ENCODE measurements around the gene NTN1. TPM values are rescaled to one million over a fixed set of nuclear protein-coding genes. Genes with fewer than 3 reads are reported as not detected.

Gene NTN1
- total RNA-seq, 1 experiment from 2014 or later: 0.94 TPM

GRCh38 chr17:9080296-9080914 lies 59.1 kb downstream of the NTN1 start:
- CTCF ChIA-PET: no interaction called here
- no TSS peak for BruUV-seq (replicated peaks)
- intact Hi-C loops (cut with micrococcal nuclease; ENCODE audit: unreplicated experiment): no loop called here
- Mint-ChIP-seq H3K4me1 (ENCODE audit: low read depth, unreplicated experiment) (no peaks in the 10 kb centered on the region), H3K9me3 (ENCODE audit: low read depth, unreplicated experiment) (no peaks in the 10 kb centered on the region), H3K4me3 (ENCODE audit: low read depth, unreplicated experiment) (no peak overlapping the region), H3K36me3 (ENCODE audit: insufficient read depth, unreplicated experiment) (no peaks in the 10 kb centered on the region), H3K27me3 (ENCODE audit: unreplicated experiment) (no peaks in the 10 kb centered on the region), H3K27ac (ENCODE audit: unreplicated experiment) (no peak overlapping the region)
- TF ChIP-seq CTCF (IDR thresholded peaks at IDR 0.05; ENCODE audit: unreplicated experiment): no peak
- no peak for DNase-seq

- DNase-seq: no peak
- TF ChIP-seq CTCF (IDR thresholded peaks at IDR 0.05; ENCODE audit: unreplicated experiment): no peak
- BruUV-seq (replicated peaks): no TSS peak
- Mint-ChIP-seq H3K27ac (ENCODE audit: unreplicated experiment) (no peak overlapping the region), H3K4me3 (ENCODE audit: low read depth, unreplicated experiment) (no peak overlapping the region), H3K9me3 (ENCODE audit: low read depth, unreplicated experiment) (no peaks in the 10 kb centered on the region), H3K27me3 (ENCODE audit: unreplicated experiment) (no peaks in the 10 kb centered on the region), H3K36me3 (ENCODE audit: insufficient read depth, unreplicated experiment) (no peaks in the 10 kb centered on the region), H3K4me1 (ENCODE audit: low read depth, unreplicated experiment) (no peaks in the 10 kb centered on the region)
- intact Hi-C loops (cut with micrococcal nuclease; ENCODE audit: unreplicated experiment): no loop called here
- CTCF ChIA-PET: no interaction called here
Measured at GRCh38 chr17:9080983-9081382, 59.7 kb downstream of the NTN1 start.

GRCh38 chr17:9086577-9086976 lies 65.3 kb downstream of the NTN1 start:
- H3K27me3 Mint-ChIP-seq (ENCODE audit: unreplicated experiment): no peaks in the 10 kb centered on the region
- H3K27ac Mint-ChIP-seq (ENCODE audit: unreplicated experiment): no peak overlapping the region
- TF ChIP-seq CTCF (IDR thresholded peaks at IDR 0.05; ENCODE audit: unreplicated experiment): no peak
- CTCF ChIA-PET: no interaction called here
- intact Hi-C loops (cut with micrococcal nuclease; ENCODE audit: unreplicated experiment): no loop called here
- no TSS peak for BruUV-seq (replicated peaks)
- no peaks in the 10 kb centered on the region for H3K9me3 Mint-ChIP-seq (ENCODE audit: low read depth, unreplicated experiment)
- no peak for DNase-seq
- H3K4me1 Mint-ChIP-seq (ENCODE audit: low read depth, unreplicated experiment): no peaks in the 10 kb centered on the region
- H3K36me3 Mint-ChIP-seq (ENCODE audit: insufficient read depth, unreplicated experiment): no peaks in the 10 kb centered on the region
- H3K4me3 Mint-ChIP-seq (ENCODE audit: low read depth, unreplicated experiment): no peak overlapping the region

- no peak for DNase-seq
- no peak for TF ChIP-seq CTCF (IDR thresholded peaks at IDR 0.05; ENCODE audit: unreplicated experiment)
- no TSS peak for BruUV-seq (replicated peaks)
- no peaks in the 10 kb centered on the region for H3K4me1 Mint-ChIP-seq (ENCODE audit: low read depth, unreplicated experiment)
- no peaks in the 10 kb centered on the region for H3K9me3 Mint-ChIP-seq (ENCODE audit: low read depth, unreplicated experiment)
- intact Hi-C loops (cut with micrococcal nuclease; ENCODE audit: unreplicated experiment): no loop called here
- H3K4me3 Mint-ChIP-seq (ENCODE audit: low read depth, unreplicated experiment): no peak overlapping the region
- no peaks in the 10 kb centered on the region for H3K36me3 Mint-ChIP-seq (ENCODE audit: insufficient read depth, unreplicated experiment)
- CTCF ChIA-PET: interaction anchor here (0.5 kb wide), 1 partner anchor 1579 kb away, joined by 3 read pairs; no protein-coding TSS in a partner anchor
- no peaks in the 10 kb centered on the region for H3K27me3 Mint-ChIP-seq (ENCODE audit: unreplicated experiment)
- H3K27ac Mint-ChIP-seq (ENCODE audit: unreplicated experiment): no peak overlapping the region
Measured at GRCh38 chr17:9087921-9088320, 66.6 kb downstream of the NTN1 start.

All from Calu3 (cell line).